Loucy (cell line): Measurements from ENCODE around the gene FEV.

Experiments used
- H2AFZ ChIP-seq: fragments of 200-600 bp; sonication (generic); 2 replicates; pipeline ENCODE4 v1.6.0; 2016; ENCODE audit warnings: antibody characterized with exemption, mild to moderate bottlenecking, low read length, moderate library complexity
- H3F3A ChIP-seq: fragments of 200-600 bp; 2 replicates; pipeline ENCODE4 v1.6.0; 2016; ENCODE audit warnings: antibody characterized with exemption, low read depth, mild to moderate bottlenecking
- H3K27me3 ChIP-seq: fragments of 200-600 bp; sonication (generic); 2 replicates; pipeline ENCODE4 v1.6.1; 2014; ENCODE audit warnings: low read length, mild to moderate bottlenecking; ENCODE audit not compliant: insufficient read depth, poor library complexity, severe bottlenecking
- H3K36me3 ChIP-seq: fragments of 200-600 bp; sonication (generic); 2 replicates; pipeline ENCODE4 v1.6.1; 2016; ENCODE audit warnings: low read length; ENCODE audit not compliant: insufficient read depth
- H3K4me1 ChIP-seq: fragments of 200-600 bp; sonication (generic); 2 replicates; pipeline ENCODE4 v1.5.1; 2014; ENCODE audit warnings: low read length, mild to moderate bottlenecking; ENCODE audit not compliant: insufficient read depth, poor library complexity, severe bottlenecking
- H3K4me2 ChIP-seq: fragments of 200-600 bp; sonication (generic); 2 replicates; pipeline ENCODE4 v1.6.0; 2014; ENCODE audit warnings: antibody characterized with exemption, low read length, low read depth, mild to moderate bottlenecking; ENCODE audit not compliant: poor library complexity, severe bottlenecking
- H3K4me3 ChIP-seq: fragments of 200-600 bp; sonication (generic); 2 replicates; pipeline ENCODE4 v1.5.1; 2014; ENCODE audit warnings: low read length, mild to moderate bottlenecking, mixed read lengths; ENCODE audit not compliant: poor library complexity, severe bottlenecking
- H3K79me2 ChIP-seq: fragments of 200-600 bp; sonication (generic); 2 replicates; pipeline ENCODE4 v1.6.1; 2014; ENCODE audit warnings: low read length; ENCODE audit not compliant: insufficient read depth
- H3K9ac ChIP-seq: fragments of 200-600 bp; sonication (generic); 2 replicates; pipeline ENCODE4 v1.6.0; 2014; ENCODE audit warnings: mild to moderate bottlenecking, low read depth, low read length, moderate library complexity; ENCODE audit not compliant: poor library complexity, severe bottlenecking
- H3K9me2 ChIP-seq: fragments of 200-600 bp; sonication (generic); replicated peaks from 2 replicates; pipeline ENCODE4 v1.6.1; 2016; ENCODE audit warnings: low read depth, low read length, mixed read lengths
- H3K9me3 ChIP-seq: fragments of 200-600 bp; sonication (generic); 2 replicates; pipeline ENCODE4 v1.6.1; 2014; ENCODE audit warnings: mild to moderate bottlenecking, antibody characterized with exemption, low read length, low read depth; ENCODE audit not compliant: insufficient read depth
- H4K20me1 ChIP-seq: fragments of 200-600 bp; sonication (generic); 2 replicates; pipeline ENCODE4 v1.6.0; 2014; ENCODE audit warnings: antibody characterized with exemption, low read length, mild to moderate bottlenecking; ENCODE audit not compliant: insufficient read depth, poor library complexity, severe bottlenecking
- CTCF ChIP-seq: fragments of 200-600 bp; sonication (generic); conservative IDR thresholded peaks from 2 replicates; pipeline ENCODE4 v1.5.1; 2014; ENCODE audit warnings: mild to moderate bottlenecking, antibody characterized with exemption, low read length
- EZH2phosphoT487 ChIP-seq: fragments of 200-600 bp; IDR thresholded peaks from 2 replicates; pipeline ENCODE4 v1.6.1; 2018; ENCODE audit warnings: antibody characterized with exemption, mild to moderate bottlenecking, moderate library complexity, borderline replicate concordance

FEV gene

GRCh38 chr2:219022616-219023015 is 37.6 kb upstream of the FEV start:
- no peaks in the 10 kb centered on the region for H4K20me1 ChIP-seq
- no peaks in the 10 kb centered on the region for H3K79me2 ChIP-seq
- H3K4me2 ChIP-seq, result no peak overlapping the region
- no peaks in the 10 kb centered on the region for H3K9me3 ChIP-seq
- no peaks in the 10 kb centered on the region for H3K36me3 ChIP-seq
- H3F3A ChIP-seq, result no peaks in the 10 kb centered on the region
- H3K27me3 ChIP-seq, result no peaks in the 10 kb centered on the region
- no peak overlapping the region for H3K9ac ChIP-seq
- H3K4me3 ChIP-seq, result no peak overlapping the region
- no peak overlapping the region for H2AFZ ChIP-seq
- H3K4me1 ChIP-seq, result no peaks in the 10 kb centered on the region
- TF ChIP-seq CTCF, result no peak
- no peak for TF ChIP-seq EZH2phosphoT487
- H3K9me2 ChIP-seq, result no peaks in the 10 kb centered on the region

- no peaks in the 10 kb centered on the region for H3K9me2 ChIP-seq
- TF ChIP-seq CTCF (no peak), EZH2phosphoT487 (no peak)
- H4K20me1 ChIP-seq, result no peaks in the 10 kb centered on the region
- H3K4me3 ChIP-seq, result no peak overlapping the region
- H3F3A ChIP-seq, result no peaks in the 10 kb centered on the region
- no peaks in the 10 kb centered on the region for H3K36me3 ChIP-seq
- H3K4me1 ChIP-seq, result no peaks in the 10 kb centered on the region
- H3K27me3 ChIP-seq, result no peaks in the 10 kb centered on the region
- no peak overlapping the region for H2AFZ ChIP-seq
- H3K9me3 ChIP-seq, result no peaks in the 10 kb centered on the region
- no peaks in the 10 kb centered on the region for H3K79me2 ChIP-seq
- H3K4me2 ChIP-seq, result no peak overlapping the region
- H3K9ac ChIP-seq, result no peak overlapping the region
These were observed 37.1 kb upstream of the FEV start for GRCh38 chr2:219022041-219022440.

- Histone ChIP-seq H3F3A (no peaks in the 10 kb centered on the region), H2AFZ (no peak overlapping the region), H3K4me2 (no peak overlapping the region), H3K4me1 (no peaks in the 10 kb centered on the region), H3K9me2 (no peaks in the 10 kb centered on the region), H3K27me3 (no peaks in the 10 kb centered on the region), H3K4me3 (no peak overlapping the region), H3K79me2 (no peaks in the 10 kb centered on the region), H3K36me3 (no peaks in the 10 kb centered on the region), H3K9ac (no peak overlapping the region), H4K20me1 (no peaks in the 10 kb centered on the region), H3K9me3 (no peaks in the 10 kb centered on the region)
- TF ChIP-seq EZH2phosphoT487 (no peak), CTCF (no peak)
These were observed 36.6 kb upstream of the FEV start for GRCh38 chr2:219021591-219021990.
